HCT116 (cell line): Measurements from ENCODE around the gene MFRP. TPM values are rescaled to one million over a fixed set of nuclear protein-coding genes. Genes with fewer than 3 reads are reported as not detected.

Experiments
- ATAC-seq: fragments of 200-7000 bp; cut with Tn5 transposase; 2 replicates; pipeline ENCODE4 v1.9.1; 2020; ENCODE audit warnings: mild to moderate bottlenecking, moderate library complexity
- BruUV-seq: library from RNA; stranded (reverse); fragments of 400-500 nt; replicated peaks from 2 replicates; lab custom pipeline; 2021; lab: Mats Ljungman, UMichigan
- CTCF ChIA-PET: fragments of 300-600 bp; sonication (Branson Sonifier 250); formaldehyde crosslinking; loops from one replicate; lab custom pipeline; 2021; ENCODE audit warnings: antibody characterized with exemption; lab: Charles Lee
- POLR2A ChIA-PET: fragments of 300-600, 350-600 bp; sonication (Branson Sonifier 250); formaldehyde crosslinking; loops from one replicate; lab custom pipeline; 2021; ENCODE audit warnings: antibody characterized with exemption; lab: Charles Lee
- RAD21 ChIA-PET, 2 experiments: fragments of 300-600 bp; sonication (Branson Sonifier 250); formaldehyde crosslinking; loops; one replicate each; lab custom pipeline; 2023; ENCODE audit warnings: low total read pairs in 2 of 2; ENCODE audit not compliant: uncharacterized antibody in 2 of 2, unreplicated experiment in 2 of 2, low non-redundant PET in 1 of 2; lab: Charles Lee
- DNase-seq: peaks from one replicate; pipeline ENCODE4 v3.0.0-alpha.2; 2010; ENCODE audit warnings: low read depth, low spot score
- H2AFZ ChIP-seq: fragments of 200-600 bp; shearing (Covaris generic), sonication (generic); 2 replicates; pipeline ENCODE4 v1.6.1; 2017; ENCODE audit warnings: low read depth, mixed run types, mixed read lengths, antibody characterized with exemption, low read length; ENCODE audit not compliant: poor library complexity, severe bottlenecking
- H3K27ac ChIP-seq: 2 replicates; pipeline ENCODE4 v1.5.1; 2012; ENCODE audit warnings: low read depth, low read length
- H3K27me3 ChIP-seq: fragments of 200-600 bp; sonication (generic); 2 replicates; pipeline ENCODE4 v1.6.1; 2016; ENCODE audit warnings: mixed run types, low read length, mixed read lengths; ENCODE audit not compliant: insufficient read depth
- H3K36me3 ChIP-seq, 2 experiments: fragments of 200-500 bp in 1 of 2; fragments of 200-600 bp in 1 of 2; sonication (Bioruptor generic) in 1 of 2; sonication (generic) in 1 of 2; 2 replicates each; pipeline versions ENCODE4 v1.5.1 to v1.6.1; 2014 to 2016; ENCODE audit warnings: low read length in 2 of 2, inconsistent platforms in 1 of 2, mixed read lengths in 1 of 2, mixed run types in 1 of 2; ENCODE audit not compliant: insufficient read depth in 2 of 2, control insufficient read depth in 1 of 2
- H3K4me1 ChIP-seq, 2 experiments: fragments of 200-600 bp in 1 of 2; sonication (generic) in 1 of 2; 2 replicates each; pipeline versions ENCODE4 v1.5.1 to v1.6.1; 2012 to 2017; ENCODE audit warnings: low read length in 2 of 2, inconsistent platforms in 1 of 2, mild to moderate bottlenecking in 1 of 2, mixed read lengths in 1 of 2, mixed run types in 1 of 2, moderate library complexity in 1 of 2; ENCODE audit not compliant: insufficient read depth in 2 of 2, control insufficient read depth in 1 of 2
- H3K4me2 ChIP-seq: fragments of 200-600 bp; sonication (generic); 2 replicates; pipeline ENCODE4 v1.6.1; 2017; ENCODE audit warnings: mixed run types, low read length, mixed read lengths
- H3K4me3 ChIP-seq, 2 experiments: fragments of 200-600 bp in 1 of 2; sonication (generic) in 1 of 2; replicated peaks in 1 of 2; 2 replicates each; pipeline ENCODE4 v1.5.1; 2011 to 2016; ENCODE audit warnings: low read length in 2 of 2, control low read depth in 1 of 2, low read depth in 1 of 2, mild to moderate bottlenecking in 1 of 2, mixed read lengths in 1 of 2, mixed run types in 1 of 2
- H3K79me2 ChIP-seq: fragments of 200-600 bp; sonication (generic); 2 replicates; pipeline ENCODE4 v1.6.1; 2017; ENCODE audit warnings: mild to moderate bottlenecking, mixed run types, low read length, moderate library complexity, mixed read lengths; ENCODE audit not compliant: insufficient read depth
- H3K9ac ChIP-seq: fragments of 200-600 bp; sonication (generic); 2 replicates; pipeline ENCODE4 v1.6.1; 2016; ENCODE audit warnings: low read length, mixed read lengths
- H3K9me2 ChIP-seq: fragments of 200-600 bp; sonication (generic), shearing (Covaris generic); 2 replicates; pipeline ENCODE4 v1.6.1; 2017; ENCODE audit warnings: mixed run types, mild to moderate bottlenecking, moderate library complexity; ENCODE audit not compliant: insufficient read depth
- H3K9me3 ChIP-seq, 2 experiments: fragments of 200-500 bp in 1 of 2; fragments of 200-600 bp in 1 of 2; sonication (Bioruptor generic) in 1 of 2; sonication (generic) in 1 of 2; 2 replicates each; pipeline ENCODE4 v1.6.1; 2014 to 2017; ENCODE audit warnings: low read length in 2 of 2, mixed read lengths in 2 of 2, inconsistent platforms in 1 of 2, low read depth in 1 of 2, mild to moderate bottlenecking in 1 of 2, mixed run types in 1 of 2, moderate library complexity in 1 of 2; ENCODE audit not compliant: control insufficient read depth in 1 of 2, insufficient read depth in 1 of 2
- H4K20me1 ChIP-seq: fragments of 200-600 bp; sonication (generic), shearing (Covaris generic); 2 replicates; pipeline ENCODE4 v1.6.1; 2017; ENCODE audit warnings: mixed run types, mild to moderate bottlenecking, moderate library complexity; ENCODE audit not compliant: insufficient read depth
- CEBPB ChIP-seq: IDR thresholded peaks from 2 replicates; pipeline ENCODE4 v1.6.1; 2012; ENCODE audit warnings: low read depth
- FOSL1 ChIP-seq: IDR thresholded peaks from 2 replicates; pipeline ENCODE4 v1.6.1; 2012; ENCODE audit warnings: low read depth
- POLR2AphosphoS5 ChIP-seq: IDR thresholded peaks from 2 replicates; pipeline ENCODE4 v1.6.1; 2011; ENCODE audit warnings: mild to moderate bottlenecking, low read depth, low read length, moderate library complexity
- SP1 ChIP-seq: IDR thresholded peaks from 2 replicates; pipeline ENCODE4 v1.6.1; 2012; ENCODE audit warnings: low read depth
- YY1 ChIP-seq: IDR thresholded peaks from 2 replicates; pipeline ENCODE4 v1.6.1; 2011; ENCODE audit warnings: low read length, low read depth, moderate library complexity, mild to moderate bottlenecking; ENCODE audit not compliant: insufficient replicate concordance; ENCODE audit errors: extremely low read depth
- intact Hi-C: fragments of 100-400 bp; cut with micrococcal nuclease; formaldehyde crosslinking; loops from 2 replicates; pipeline ENCODE4 v1.10.0; 2022
- total RNA-seq: library from RNA; stranded (reverse); gene quantifications from one replicate; pipeline ENCODE4 v1.2.1, GENCODE V29; 2021; ENCODE audit not compliant: unreplicated experiment

Gene MFRP
- total RNA-seq, 1 experiment from 2014 or later = not detected

GRCh38 chr11:119352857-119353260 is 6.4 kb upstream of the MFRP start:
- CTCF ChIA-PET = interaction anchor here (1.1 to 2.0 kb wide), 2 partner anchors 16 to 21 kb away, joined by 4 to 6 read pairs; no protein-coding TSS in a partner anchor
- RAD21 ChIA-PET = no interaction called here
- Histone ChIP-seq H3K4me1 (peaks cover 4 to 12% of the 10 kb centered on the region in 2 experiments; a peak in 2 of 4 replicates), H3K27ac (no peak overlapping the region), H4K20me1 (no peaks in the 10 kb centered on the region), H3K9me2 (no peaks in the 10 kb centered on the region), H3K9ac (no peak overlapping the region), H3K4me2 (no peak overlapping the region), H2AFZ (no peak overlapping the region), H3K4me3 (no peak overlapping the region), H3K9me3 (no peaks in the 10 kb centered on the region), H3K79me2 (no peaks in the 10 kb centered on the region), H3K27me3 (no peaks in the 10 kb centered on the region), H3K36me3 (no peaks in the 10 kb centered on the region)
- DNase-seq = no peak
- TF ChIP-seq SP1 (no peak), POLR2AphosphoS5 (no peak), YY1 (no peak), CEBPB (no peak)
- POLR2A ChIA-PET = no interaction called here
- BruUV-seq = no TSS peak
- intact Hi-C loops = no loop called here
- ATAC-seq = no peak

GRCh38 chr11:119351232-119351631 is 4.7 kb upstream of the MFRP start:
- Histone ChIP-seq H3K9ac (no peak overlapping the region), H3K79me2 (no peaks in the 10 kb centered on the region), H3K9me2 (no peaks in the 10 kb centered on the region), H3K9me3 (no peaks in the 10 kb centered on the region), H3K4me1 (peaks cover 4 to 8% of the 10 kb centered on the region in 2 experiments; a peak in 2 of 4 replicates), H2AFZ (no peak overlapping the region), H4K20me1 (no peaks in the 10 kb centered on the region), H3K27ac (no peak overlapping the region), H3K36me3 (no peaks in the 10 kb centered on the region), H3K4me2 (no peak overlapping the region), H3K27me3 (no peaks in the 10 kb centered on the region), H3K4me3 (no peak overlapping the region)
- POLR2A ChIA-PET = no interaction called here
- no peak for TF ChIP-seq SP1
- no peak for TF ChIP-seq FOSL1
- RAD21 ChIA-PET = no interaction called here
- CTCF ChIA-PET = no interaction called here
- ATAC-seq = no peak
- DNase-seq = no peak
- intact Hi-C loops = no loop called here
- no TSS peak for BruUV-seq
